ENCODE data around the gene USP36.

Gene USP36

DNA sequence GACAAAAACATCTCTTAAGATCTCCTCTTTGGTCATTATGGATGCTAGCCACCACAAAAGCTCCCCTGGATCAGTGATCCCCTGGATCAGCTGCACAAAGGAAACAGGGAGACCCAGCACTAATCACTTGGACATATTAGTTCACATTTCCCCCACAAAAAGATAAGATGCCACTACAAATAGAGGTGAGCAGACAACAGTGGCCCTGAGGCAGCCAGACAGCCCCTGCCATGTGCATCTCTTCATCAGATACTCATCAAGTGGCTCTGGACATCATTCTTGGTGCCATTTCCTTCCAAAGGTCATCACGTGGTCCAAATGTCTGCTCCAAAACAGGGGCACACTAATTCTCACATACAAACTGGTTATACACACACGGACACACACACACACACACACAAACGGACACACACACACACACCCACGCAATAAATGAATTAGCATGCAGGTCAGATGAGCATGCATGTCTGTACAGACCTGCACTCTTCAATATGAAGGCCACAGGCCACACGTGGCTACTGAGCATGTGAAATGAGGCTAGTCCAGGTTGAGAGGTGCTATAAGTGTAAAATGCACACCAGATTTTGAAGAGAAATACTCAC lies 4.1 kb downstream of the USP36 start:
- no peak for DNase-seq

DNA sequence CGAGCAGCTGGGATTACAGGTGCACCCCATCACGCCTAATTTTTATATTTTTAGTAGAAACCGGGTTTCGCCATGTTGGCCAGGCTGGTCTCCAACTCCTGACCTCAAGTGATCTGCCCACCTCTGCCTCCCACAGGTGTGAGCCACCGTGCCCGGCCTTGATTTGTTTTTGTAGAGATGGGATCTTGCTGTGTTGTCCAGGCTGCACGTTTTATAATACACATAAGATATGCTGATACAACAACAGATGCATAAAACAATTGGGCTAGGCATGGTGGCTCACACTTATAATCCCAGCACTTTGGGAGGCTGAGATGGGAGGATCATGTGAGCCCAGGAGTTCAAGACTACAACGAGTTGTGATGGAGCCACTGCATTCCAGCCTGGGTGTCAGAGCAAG lies 6.0 kb downstream of the USP36 start:
- no peak for DNase-seq

DNA sequence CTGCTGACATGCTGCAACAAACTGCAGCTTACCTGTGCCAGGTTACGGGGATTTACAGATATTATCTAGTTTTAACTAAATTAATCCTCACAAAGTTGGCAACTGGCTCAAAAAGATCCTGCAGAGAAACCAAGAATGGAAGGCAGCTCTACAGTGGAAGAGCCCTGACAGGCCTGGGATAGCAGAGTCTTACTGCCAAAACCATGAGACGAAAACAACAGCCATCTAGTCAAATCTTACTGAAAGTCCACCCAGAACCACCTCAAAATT lies 8.1 kb downstream of the USP36 start:
- DNase-seq = no peak

DNA sequence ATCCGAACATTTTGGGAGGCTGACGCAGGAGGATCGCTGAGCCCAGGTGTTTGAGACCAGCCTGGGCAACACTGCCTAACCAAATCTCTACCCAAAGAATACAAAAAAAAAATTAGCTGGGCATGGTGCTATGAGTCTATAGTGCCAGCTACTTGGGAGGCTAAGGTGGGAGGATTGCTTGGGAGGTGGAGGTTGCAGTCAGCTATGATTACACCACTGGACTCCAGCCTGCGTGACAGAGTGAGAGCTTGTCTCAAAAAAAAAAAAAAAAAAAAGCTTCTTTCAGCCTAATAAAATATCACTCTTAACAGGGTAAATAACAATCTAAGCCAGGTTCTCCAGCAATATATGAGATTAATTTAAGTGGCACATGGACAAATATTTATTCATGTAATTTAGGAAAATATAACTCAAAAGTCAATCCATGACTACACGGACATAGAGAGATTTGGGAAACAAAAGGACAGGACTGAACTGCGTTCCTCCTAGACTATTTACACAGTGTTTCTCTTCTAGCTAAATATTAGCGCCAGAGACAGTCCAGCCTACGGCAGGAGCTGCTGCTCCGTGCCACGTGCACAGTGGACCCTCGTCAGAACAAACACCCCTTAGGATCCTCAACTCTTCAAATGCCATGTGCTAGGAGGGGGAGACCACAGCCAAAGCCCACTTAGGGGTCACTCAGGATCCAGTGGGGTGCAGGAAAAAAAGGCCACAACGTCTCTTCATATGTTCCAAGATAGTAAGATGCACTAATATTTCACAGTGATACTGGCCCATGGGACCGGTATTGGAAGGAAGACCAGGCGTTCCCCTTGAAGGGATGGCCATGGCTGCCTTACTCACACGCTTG lies 8.7 kb downstream of the USP36 start:
- no peak for DNase-seq

DNA sequence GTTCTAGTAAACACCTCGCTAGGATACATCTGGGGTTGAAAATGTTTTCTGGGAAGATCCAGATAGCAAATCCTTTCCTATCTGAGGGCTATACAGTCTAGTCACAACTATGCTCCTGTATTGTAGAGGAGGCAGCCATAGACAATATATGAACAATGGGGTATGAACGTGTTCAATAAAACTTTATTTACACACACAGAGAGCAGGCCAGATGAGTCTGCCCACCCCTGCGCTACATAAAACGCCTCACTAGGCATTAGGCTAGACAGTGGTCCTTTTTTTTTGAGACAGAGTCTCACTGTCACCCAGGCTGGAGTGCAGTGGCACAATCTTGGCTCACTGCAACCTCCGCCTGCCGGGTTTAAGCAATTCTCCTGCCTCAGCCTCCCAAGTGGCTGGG lies 11.1 kb downstream of the USP36 start:
- DNase-seq = no peak

DNA sequence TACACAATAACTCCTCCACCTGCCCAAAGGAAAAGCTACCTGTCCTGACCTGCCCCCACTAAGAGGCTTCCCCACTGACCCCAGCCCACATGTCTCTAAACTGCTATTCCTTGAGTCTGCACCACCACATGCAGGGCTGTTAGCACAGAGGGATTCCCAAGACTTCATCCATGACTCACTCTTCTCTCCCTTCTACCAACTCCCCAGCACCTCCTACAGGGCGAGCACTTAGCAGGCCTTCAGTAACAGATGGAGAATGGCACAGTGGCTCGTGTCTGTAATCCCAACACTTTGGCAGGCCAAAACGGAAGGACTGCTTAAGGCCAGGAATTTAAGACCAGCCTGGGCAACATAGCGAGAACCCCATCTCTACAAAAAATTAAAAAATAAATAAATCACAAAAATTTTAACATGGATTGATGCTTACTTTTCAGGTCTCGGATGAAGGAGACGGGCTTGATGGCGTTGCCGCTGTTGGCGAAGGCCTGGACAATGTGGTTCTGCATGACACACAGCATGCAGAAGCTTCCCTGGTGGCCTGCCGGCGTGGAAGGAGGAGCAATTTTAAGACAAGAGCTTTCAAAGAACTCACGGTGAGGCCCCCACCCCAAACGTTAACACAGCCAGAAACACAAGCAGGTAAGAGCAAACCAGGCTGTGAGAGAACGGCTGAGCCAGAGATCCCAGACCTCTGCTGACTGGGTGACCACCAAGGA lies 12.0 kb downstream of the USP36 start:
- no peak for DNase-seq

DNA sequence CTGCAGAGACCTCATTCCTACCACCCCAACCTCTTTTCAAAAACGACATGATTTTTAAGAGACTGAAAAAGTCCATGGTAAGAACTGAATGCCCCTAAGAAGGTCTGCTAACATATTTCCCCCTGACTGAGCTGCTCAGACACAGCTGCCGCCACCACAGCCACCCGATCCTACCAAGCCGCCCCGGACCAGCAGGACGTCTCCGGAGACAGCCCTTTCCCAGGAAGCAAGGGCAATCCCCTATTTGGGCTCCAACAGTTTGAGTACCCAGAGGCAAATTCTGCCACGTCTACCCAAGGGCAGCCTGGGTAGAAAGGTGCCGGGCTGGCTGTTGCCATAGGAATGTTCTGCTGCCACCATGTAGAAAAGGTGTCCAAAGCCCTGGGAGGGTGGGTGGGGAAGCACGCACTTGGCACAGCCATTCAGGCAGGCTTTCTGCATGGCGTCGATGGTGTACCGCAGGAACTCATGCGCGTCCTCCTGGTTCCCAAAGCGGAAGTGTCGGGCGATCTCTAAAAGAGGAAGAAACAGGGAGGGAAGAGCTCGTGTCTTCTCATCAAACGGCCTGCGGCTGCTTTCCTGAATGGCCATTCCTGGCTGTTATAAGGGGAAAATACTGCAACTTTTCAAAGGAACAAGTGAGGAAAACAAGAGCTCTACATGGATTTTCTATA lies 13.6 kb downstream of the USP36 start:
- DNase-seq = no peak

DNA sequence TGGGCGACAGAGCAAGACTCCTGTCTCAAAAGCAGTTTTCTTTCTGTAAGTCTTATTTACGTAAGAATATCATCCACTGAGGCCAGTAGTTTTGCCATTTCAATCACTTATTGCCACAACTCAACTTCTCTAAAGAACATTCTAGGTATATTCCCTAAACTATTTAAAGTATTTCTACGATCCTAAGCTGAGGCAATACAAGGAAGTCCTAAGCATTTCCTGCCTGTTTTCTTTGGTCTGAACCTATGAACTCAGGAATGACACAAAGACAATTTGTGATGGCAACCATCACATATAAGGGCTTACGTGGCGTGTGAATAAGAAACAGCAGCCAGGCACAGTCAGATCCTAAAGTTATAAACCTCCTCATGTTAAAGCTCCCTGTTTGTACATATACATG lies 14.2 kb downstream of the USP36 start:
- no peak for DNase-seq

DNA sequence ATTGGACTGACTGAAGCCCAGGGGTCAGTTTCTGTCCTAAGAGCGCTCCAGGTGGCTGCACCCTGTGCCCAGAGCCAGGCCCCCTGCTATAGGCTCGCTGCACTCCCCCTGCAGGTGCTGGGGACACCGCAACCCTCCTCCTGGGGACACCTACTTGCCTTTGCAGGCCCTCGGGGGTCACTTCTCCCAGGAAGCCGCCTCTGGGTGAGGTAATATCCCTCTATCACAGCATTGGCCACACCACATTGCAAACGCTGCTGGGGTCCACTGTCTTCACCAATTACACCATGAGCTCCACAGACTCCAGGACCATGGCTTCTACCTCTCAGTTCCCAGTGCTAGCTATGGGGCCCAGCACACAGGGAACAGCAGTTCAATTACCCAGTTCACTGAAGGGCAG lies 14.9 kb downstream of the USP36 start:
- no peak for DNase-seq

DNA sequence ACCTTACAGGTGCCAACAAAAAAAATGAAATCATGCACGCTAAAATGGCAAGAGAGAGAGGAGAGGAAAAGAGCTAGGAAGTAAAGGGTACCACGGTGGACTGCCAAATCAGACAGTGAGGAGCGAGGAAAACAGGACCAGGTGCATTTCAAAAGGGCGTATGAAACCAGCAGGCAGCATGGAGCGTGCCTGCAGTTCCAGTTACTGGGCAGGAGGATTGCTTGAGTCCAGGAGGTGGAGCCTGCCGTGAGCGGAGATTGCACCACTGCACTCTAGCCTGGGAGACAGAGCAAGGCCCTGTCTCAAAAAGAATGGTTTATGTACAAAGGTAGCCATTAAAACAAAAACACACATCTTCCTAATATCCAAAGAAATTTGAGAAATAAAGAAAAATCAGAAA lies 16.4 kb downstream of the USP36 start:
- no peak for DNase-seq

DNA sequence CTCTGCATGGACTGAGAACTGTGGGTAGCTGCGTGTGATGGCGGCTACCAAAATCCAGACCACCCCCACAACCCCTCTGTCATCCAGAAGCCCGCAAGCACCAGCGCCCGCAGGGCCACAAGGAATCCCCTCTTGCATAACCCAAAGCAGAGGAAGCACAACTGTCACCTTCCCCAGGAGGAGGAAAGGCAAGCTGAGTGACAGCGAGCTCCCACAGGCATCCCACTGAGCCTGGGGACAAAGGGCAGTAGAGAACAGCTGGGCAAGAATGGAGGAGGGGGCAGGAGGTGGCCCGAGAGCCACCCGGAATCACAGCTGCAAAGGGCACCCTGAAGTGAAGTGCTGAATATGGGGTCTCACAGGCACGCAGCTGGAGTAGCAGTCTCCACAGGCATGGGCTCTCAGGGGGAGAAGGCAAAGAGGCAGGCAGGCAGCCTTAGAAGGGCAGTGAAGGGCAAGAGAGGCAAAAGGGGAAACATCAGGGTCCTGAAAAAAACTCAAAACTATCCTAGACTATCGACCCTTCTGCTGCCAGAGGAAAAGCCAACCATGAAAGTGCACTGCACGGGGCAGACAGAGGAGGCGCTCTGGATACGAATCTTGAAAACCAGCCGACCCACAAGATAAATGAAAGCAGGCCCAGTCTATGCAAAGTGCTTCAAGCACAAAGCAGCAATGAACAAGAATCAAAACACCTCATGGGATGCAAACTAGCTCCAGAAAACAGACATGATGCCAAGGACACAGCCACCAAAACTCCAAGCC lies 17.1 kb downstream of the USP36 start:
- DNase-seq = no peak

DNA sequence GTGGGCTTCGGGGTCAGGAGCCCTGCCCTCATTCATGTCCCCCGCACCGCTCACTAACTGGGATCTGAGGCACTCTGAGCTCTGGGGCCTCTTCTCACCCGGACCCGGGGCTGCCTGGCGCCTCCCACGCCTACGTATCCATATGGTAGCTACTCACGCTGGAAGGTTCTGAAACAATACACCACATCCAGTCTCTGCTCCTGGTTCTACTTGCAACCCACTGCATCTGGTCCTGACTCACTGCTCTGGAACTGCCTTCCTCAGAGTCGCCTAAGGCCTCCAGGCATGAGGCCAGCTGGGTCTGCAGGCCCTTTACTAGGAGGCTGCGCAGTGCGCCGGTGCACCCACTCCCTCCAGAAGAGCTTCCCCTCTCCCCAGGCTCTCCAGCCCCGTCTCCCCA lies 18.1 kb downstream of the USP36 start:
- no peak for DNase-seq

DNA sequence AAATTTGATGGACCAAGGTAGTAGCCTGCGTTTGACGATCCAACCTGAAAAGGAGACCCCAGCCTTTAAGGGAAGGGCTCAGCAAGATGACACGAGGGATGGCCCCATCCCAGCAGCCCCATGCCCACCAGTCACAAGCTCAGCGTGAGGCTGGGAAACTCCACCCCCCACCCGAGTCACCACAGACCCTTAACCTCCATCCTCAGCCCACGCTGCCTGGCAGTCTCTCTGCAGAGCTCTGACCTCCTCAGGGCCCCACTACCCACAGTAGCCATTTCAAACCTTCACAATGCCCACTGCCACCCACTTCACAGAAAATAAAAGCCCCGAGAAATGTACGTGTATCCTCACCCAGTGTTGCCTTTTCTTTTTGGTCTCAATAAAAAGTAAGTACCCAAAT lies 18.7 kb downstream of the USP36 start:
- no peak for DNase-seq

DNA sequence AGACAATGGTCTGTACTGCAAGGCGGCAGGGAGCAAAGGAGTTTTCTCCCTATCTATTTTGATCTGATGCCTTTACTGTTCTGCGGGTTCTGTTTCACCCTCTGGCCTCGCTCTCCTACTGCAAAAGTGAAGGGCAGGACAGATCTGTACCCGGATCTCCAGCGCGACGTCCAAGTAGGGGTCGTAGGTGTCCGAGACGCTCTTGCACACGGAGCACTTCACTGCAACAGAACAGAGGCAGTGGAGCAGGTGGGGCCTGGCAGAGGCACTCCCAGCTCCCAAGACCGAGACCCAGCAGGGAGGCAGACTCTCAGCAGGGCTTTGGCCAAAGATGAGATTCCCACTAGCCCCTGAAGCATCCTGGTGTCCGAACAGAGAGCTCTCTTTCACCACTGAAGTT lies 19.8 kb downstream of the USP36 start:
- DNase-seq = no peak

DNA sequence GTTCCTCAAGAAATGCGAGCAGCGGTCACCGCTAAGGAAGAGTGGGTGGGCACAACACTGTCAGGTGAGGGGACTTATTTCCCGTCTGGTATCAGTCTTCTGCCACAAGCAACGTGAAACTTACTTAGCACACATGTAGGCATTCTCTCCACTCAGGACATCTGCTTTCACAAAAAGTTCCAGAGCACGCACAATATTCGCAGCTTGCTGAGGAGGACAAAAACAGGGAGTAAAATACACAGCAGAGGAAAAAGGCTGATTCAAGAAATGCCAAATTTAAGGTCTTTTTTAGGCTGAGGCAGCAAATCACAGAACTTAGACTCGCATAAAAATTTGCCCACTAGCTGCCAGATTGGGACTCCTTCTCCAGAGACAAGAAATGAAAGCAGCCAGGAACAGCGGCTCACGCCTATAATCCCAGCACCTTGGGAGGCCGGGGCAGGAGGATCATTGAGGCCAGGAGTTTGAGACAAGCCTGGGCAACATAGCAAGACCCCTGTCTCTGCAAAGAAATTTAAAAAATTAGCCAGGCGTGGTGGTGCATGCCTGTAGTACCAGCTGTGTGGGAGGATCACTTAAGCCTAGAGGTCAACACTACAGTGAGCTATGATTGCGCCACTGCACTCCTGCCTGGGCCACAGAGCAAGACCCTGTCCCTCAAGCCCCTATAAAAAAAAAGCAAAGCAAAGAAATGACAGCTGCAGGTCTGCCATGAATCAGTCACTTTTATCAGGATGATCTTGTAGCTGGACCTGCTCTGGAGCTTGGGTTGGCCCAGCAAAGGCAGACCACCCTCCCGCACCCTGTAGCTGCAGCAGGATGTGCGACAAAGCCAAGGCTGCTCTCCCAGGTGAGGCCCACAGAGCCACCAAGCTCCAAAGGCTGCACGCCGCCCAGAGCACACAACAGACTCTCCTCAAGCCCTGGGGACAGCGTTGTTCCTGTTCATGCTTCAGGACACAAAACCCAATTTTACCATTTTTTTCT lies 20.5 kb downstream of the USP36 start:
- no peak for DNase-seq

DNA sequence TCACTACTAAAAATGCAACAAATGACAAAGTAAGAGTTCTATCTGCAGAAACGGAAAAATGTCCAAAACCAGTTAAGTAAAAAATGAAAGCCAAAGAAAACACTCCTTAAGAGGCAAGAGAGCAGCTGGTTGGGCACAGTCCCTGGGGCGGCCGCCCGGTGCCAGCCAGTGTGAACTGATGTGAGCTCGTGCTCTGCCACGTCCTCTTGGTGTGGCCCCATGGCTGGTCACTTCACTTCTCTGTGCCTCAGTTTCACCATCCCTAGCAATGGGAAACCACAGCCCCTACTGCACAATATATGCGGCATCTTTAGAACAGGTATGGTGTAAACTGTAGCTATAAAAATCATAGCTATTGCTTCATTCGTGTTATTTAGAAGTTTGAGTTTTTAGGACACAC lies 21.2 kb downstream of the USP36 start:
- no peak for DNase-seq

DNA sequence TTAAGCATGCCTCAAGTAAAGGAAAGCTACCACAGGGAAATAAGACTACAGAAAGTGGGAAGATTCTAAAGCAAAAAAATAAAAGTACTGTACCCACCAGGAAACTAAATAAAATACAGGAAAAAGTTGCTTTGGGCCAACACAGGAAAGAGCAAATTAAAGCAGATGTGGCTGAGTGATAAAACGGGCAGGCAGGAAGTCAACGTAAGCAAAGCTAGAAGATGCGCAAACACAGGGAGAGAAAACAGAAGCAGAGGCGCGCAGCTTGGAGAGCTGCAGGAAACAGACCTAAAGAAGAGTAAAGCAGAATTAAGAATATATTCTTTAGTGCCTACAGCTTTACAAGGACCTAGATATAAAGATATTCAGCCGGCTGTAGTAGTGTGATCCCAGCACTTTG lies 21.7 kb downstream of the USP36 start:
- DNase-seq = no peak

DNA sequence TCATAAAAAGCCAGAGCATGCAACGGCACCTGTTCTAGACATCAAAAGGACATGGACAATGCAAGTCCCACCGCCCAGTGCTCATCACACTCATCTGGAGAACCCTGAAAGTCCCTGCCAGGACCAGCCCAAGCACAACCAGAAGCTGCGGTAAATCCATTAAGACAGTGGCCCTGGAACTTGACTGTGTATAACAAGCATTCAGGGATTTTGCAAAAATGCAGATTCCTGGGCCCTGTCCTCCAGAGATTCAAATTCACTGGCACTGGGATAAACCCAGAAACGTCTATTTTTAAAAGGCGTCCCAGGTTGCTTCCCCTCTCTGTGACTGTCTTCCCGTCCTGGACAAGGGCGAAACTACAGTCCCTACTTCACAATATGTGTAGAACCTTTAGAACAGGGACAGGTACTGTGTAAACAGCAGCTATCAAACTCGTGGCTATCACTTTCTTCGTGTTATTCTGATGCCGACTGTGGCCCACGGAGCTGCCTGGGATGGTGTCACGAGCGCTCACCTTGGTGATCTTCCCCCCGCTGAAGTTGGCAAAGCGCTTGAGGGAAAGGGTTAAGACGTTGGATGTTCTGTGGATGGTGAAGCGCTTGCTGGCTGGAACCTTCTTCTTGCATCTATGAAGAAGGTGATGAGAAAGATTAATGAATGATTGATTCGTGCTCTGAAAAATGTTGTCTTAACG lies 22.3 kb downstream of the USP36 start:
- no peak for DNase-seq

DNA sequence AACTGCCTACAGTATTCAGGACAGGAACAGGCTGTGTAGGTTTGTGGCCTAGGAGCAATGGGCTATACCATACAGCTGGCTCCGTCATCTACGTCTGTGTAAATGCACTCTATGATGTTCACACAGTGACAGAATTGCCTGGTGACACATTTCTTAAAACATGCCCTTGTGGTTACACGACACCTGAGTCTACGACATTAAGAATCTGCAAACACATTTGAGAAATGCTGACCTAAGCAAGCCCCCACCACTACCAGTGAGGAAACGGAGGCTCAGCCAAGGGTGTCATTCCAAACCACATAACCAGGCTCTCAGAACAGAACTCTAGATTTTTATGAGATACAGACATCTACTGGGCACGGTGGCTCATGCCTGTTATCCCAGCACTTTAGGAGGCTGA lies 23.5 kb downstream of the USP36 start:
- DNase-seq = no peak

DNA sequence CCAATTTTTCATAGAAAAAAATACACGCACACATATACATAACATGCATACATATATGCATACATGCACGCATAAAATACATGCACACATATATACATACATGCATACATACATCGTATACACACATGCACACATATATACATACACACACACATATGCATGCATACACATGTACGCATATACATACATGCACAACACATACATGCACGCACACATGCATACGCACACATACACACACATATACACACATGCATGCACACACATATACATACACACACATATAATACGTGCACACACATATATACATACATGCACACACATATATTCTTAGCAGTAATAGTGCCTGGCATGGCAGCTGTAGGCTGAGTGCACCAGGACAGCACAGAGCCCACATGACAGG lies 24.9 kb downstream of the USP36 start:
- DNase-seq = no peak

DNA sequence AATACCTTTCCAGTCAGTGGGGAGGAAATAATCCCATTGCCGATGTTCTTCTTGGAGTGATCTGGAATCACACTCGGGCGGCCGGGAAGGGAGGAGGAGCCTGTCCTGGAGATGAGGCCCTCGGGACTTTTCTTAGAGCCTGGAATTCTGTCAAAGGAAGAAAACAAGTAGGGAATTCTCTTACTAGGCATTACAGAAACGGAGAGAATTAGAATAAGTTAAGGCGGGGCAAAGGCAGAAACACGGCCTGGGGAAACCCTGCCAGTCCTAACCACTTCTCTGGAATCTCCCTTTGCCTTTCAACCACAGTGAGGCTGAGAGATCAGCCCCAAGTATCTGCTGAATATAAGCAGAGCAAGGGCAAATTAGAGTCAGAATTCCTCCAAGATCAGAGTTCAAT lies 27.8 kb downstream of the USP36 start:
- no peak for DNase-seq
